Measurements from ENCODE around the gene KRT222. TPM values are rescaled to one million over a fixed set of nuclear protein-coding genes. Genes with fewer than 3 reads are reported as not detected.

KRT222 gene
- total RNA-seq, 2 experiments from 2014 or later, result not detected

DNA sequence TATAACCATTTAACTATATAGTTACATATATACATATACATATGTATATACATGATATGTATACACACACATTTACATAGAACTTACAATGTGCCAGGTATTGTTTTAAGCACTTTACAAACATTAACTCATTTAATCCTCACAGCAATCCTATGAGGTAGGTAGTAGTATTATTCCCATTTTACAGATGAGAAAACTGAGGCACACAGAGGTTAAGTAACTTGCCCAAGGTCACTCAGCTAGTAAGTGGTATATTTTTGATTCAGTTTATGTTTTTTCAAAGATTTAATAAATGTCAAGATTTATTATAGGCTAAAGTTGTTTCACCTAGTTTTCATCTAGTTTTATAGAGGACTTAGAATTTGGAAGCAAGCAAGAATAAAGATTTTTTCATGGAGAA lies 6.6 kb downstream of the KRT222 start:
- ChIA-PET POLR2A (no interaction called here), CTCF (ENCODE audit: unreplicated experiment) (no interaction called here)
- Histone ChIP-seq H3K27ac (ENCODE audit: low read depth, low read length, poor library complexity, severe bottlenecking) (no peak overlapping the region), H3K79me2 (ENCODE audit: insufficient read depth, low read depth, low read length) (no peaks in the 10 kb centered on the region), H3K4me1 (ENCODE audit: insufficient read depth, low read length, poor library complexity, severe bottlenecking) (no peaks in the 10 kb centered on the region), H3K4me2 (ENCODE audit: low read length) (no peak overlapping the region), H3K4me3 (ENCODE audit: low read depth, low read length, poor library complexity, severe bottlenecking) (no peak overlapping the region), H4K20me1 (ENCODE audit: insufficient read depth, low read length) (no peaks in the 10 kb centered on the region), H2AFZ (ENCODE audit: low read length) (no peak overlapping the region), H3K36me3 (ENCODE audit: insufficient read depth, low read length) (no peaks in the 10 kb centered on the region), H3K9me3 (ENCODE audit: low read length) (no peaks in the 10 kb centered on the region), H3K9me2 (ENCODE audit: insufficient read depth, low read length) (no peaks in the 10 kb centered on the region)
- DNase-seq (ENCODE audit: low spot score), result no peak
- TF ChIP-seq, protein P1, sequence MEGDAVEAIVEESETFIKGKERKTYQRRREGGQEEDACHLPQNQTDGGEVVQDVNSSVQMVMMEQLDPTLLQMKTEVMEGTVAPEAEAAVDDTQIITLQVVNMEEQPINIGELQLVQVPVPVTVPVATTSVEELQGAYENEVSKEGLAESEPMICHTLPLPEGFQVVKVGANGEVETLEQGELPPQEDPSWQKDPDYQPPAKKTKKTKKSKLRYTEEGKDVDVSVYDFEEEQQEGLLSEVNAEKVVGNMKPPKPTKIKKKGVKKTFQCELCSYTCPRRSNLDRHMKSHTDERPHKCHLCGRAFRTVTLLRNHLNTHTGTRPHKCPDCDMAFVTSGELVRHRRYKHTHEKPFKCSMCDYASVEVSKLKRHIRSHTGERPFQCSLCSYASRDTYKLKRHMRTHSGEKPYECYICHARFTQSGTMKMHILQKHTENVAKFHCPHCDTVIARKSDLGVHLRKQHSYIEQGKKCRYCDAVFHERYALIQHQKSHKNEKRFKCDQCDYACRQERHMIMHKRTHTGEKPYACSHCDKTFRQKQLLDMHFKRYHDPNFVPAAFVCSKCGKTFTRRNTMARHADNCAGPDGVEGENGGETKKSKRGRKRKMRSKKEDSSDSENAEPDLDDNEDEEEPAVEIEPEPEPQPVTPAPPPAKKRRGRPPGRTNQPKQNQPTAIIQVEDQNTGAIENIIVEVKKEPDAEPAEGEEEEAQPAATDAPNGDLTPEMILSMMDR (conservative IDR thresholded peaks at IDR 0.05; ENCODE audit: low read length), result no peak
- no peak for TF ChIP-seq EZH2phosphoT487 (IDR thresholded peaks at IDR 0.05; ENCODE audit: borderline replicate concordance, low read depth, low read length)
- intact Hi-C loops (cut with micrococcal nuclease; ENCODE audit: unreplicated experiment), result no loop called here
- no TSS peak for BruUV-seq (replicated peaks)

DNA sequence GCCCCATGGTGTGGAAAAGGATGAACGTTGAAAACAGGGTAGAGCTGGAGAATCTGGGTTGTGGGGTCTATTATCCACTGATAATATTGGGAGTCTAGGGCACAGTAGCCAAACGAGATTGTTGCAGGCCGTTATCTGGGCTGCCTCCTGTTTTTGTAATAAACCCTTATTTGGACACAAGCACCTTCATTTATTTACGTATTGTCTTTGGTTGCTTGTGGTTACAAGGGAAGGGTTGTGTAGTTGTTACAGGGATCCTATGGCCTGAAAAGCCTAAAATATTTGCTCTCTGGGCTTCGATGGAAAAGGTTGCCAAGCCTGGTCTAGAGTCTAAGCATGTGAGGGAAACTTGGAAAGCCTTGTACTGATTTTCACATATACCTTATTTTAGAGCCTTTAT lies 13.0 kb downstream of the KRT222 start:
- no peak for DNase-seq (ENCODE audit: low spot score)
- peaks cover 2% of the 10 kb centered on the region; the same call in 1 of the 2 replicates for H4K20me1 ChIP-seq (ENCODE audit: insufficient read depth, low read length)
- H3K4me1 ChIP-seq (ENCODE audit: insufficient read depth, low read length, poor library complexity, severe bottlenecking), result peaks cover 11% of the 10 kb centered on the region
- no peaks in the 10 kb centered on the region for H3K9me3 ChIP-seq (ENCODE audit: low read length)
- H3K4me3 ChIP-seq (ENCODE audit: low read depth, low read length, poor library complexity, severe bottlenecking), result no peak overlapping the region
- ChIA-PET POLR2A (no interaction called here), CTCF (ENCODE audit: unreplicated experiment) (no interaction called here)
- no peak overlapping the region for H2AFZ ChIP-seq (ENCODE audit: low read length)
- intact Hi-C loops (cut with micrococcal nuclease; ENCODE audit: unreplicated experiment), result no loop called here
- no peak overlapping the region for H3K27ac ChIP-seq (ENCODE audit: low read depth, low read length, poor library complexity, severe bottlenecking)
- H3K36me3 ChIP-seq (ENCODE audit: insufficient read depth, low read length), result no peaks in the 10 kb centered on the region
- peaks cover 10% of the 10 kb centered on the region for H3K79me2 ChIP-seq (ENCODE audit: insufficient read depth, low read depth, low read length)
- BruUV-seq (replicated peaks), result no TSS peak
- TF ChIP-seq, protein P1 (conservative IDR thresholded peaks at IDR 0.05; ENCODE audit: low read length), result no peak
- TF ChIP-seq EZH2phosphoT487 (IDR thresholded peaks at IDR 0.05; ENCODE audit: borderline replicate concordance, low read depth, low read length), result no peak
- H3K4me2 ChIP-seq (ENCODE audit: low read length), result no peak overlapping the region
- no peaks in the 10 kb centered on the region for H3K9me2 ChIP-seq (ENCODE audit: insufficient read depth, low read length)

DNA sequence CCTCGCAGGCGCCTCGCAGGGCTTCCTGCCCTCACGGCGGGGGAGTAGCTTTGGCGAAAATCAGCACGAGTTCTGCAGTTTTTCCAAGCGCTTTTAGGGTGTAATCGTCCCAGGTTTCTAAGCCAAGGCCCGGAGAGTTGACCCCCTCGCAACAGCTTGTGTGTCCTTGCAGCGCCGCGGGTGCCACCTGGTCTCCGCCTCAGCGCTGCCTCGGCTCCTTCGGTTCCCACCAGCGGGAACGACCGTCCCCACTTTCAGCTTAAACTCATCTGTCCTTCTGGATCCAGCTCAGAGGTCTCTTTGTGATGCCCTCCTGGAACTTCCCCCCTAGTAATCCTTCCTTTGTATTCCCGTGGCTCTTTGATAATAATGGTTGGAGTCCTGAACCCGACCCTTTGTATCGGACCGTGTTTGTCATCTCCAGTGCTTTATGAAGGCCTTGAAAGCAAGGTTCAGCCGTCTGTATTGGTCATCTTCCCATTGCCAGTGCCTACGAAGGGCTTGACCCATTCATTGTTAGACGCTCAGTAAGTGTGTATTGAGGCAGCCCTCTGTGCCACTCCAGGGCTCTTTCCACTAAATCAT lies 16.5 kb downstream of the KRT222 start:
- ChIA-PET POLR2A (interaction anchor here (0.6 kb wide), 1 partner anchor 25 kb away, joined by 3 read pairs; no protein-coding TSS in a partner anchor), CTCF (ENCODE audit: unreplicated experiment) (no interaction called here)
- intact Hi-C loops (cut with micrococcal nuclease; ENCODE audit: unreplicated experiment), result no loop called here
- Histone ChIP-seq H2AFZ (ENCODE audit: low read length) (peak overlapping the region; percentile 95), H3K36me3 (ENCODE audit: insufficient read depth, low read length) (peaks cover 27% of the 10 kb centered on the region), H3K79me2 (ENCODE audit: insufficient read depth, low read depth, low read length) (peaks cover 44% of the 10 kb centered on the region), H3K4me1 (ENCODE audit: insufficient read depth, low read length, poor library complexity, severe bottlenecking) (peaks cover 35% of the 10 kb centered on the region), H3K9me2 (ENCODE audit: insufficient read depth, low read length) (no peaks in the 10 kb centered on the region), H3K4me3 (ENCODE audit: low read depth, low read length, poor library complexity, severe bottlenecking) (peak overlapping the region; percentile 90), H3K9me3 (ENCODE audit: low read length) (no peaks in the 10 kb centered on the region), H3K27ac (ENCODE audit: low read depth, low read length, poor library complexity, severe bottlenecking) (peak overlapping the region; percentile 62), H4K20me1 (ENCODE audit: insufficient read depth, low read length) (peaks cover 16% of the 10 kb centered on the region), H3K4me2 (ENCODE audit: low read length) (peak overlapping the region; percentile 85)
- DNase-seq (ENCODE audit: low spot score), result no peak
- BruUV-seq (replicated peaks), result TSS peak; percentile 83
- TF ChIP-seq, protein P1 (conservative IDR thresholded peaks at IDR 0.05; ENCODE audit: low read length), result no peak
- TF ChIP-seq EZH2phosphoT487 (IDR thresholded peaks at IDR 0.05; ENCODE audit: borderline replicate concordance, low read depth, low read length), result no peak
